Upper lobe of left lung (tissue), 4 donors: ENCODE data around the gene MPP4.

Source experiments
- CTCF ChIP-seq, 6 experiments: fragments of 450-650 bp in 4 of 6; fragments of 200-600 bp in 2 of 6; sonication (generic) in 2 of 6; IDR thresholded peaks; one replicate each; pipeline ENCODE4 v1.5.1; 2016 to 2019; ENCODE audit warnings: antibody characterized with exemption in 6 of 6
- EP300 ChIP-seq, 4 donors: sonication (generic); formaldehyde crosslinking; IDR thresholded peaks; one replicate each; pipeline ENCODE4 v1.5.1; 2017; ENCODE audit warnings: antibody characterized with exemption in 4 of 4, control low read depth in 2 of 4
- POLR2A ChIP-seq, 4 donors: fragments of 450-650 bp; IDR thresholded peaks; one replicate each; pipeline ENCODE4 v1.5.1; 2016 to 2017; ENCODE audit warnings: antibody characterized with exemption in 4 of 4, mild to moderate bottlenecking in 2 of 4

GRCh38 chr2:201730651-201731285 lies 32.3 kb upstream of the MPP4 start:
- TF ChIP-seq EP300 (IDR thresholded peaks at IDR 0.05), result no peak
- TF ChIP-seq POLR2A (IDR thresholded peaks at IDR 0.05), result no peak
- TF ChIP-seq CTCF (IDR thresholded peaks at IDR 0.05), result no peak
